GM18511 (cell line): Measurements from ENCODE around the gene DDX39A.
"Not testable (repeated sequence)": the region's sequence is repeated elsewhere in the genome, so short reads cannot be mapped to it uniquely, and the experiment has no call there.

ENCODE experiments used
- ATAC-seq: cut with Tn5 transposase; IDR thresholded peaks from one replicate; pipeline ENCODE4 v1.9.1; 2021; ENCODE audit warnings: mild to moderate bottlenecking, moderate library complexity; ENCODE audit not compliant: unreplicated experiment

DDX39A gene

GRCh38 chr19:14367016-14367415 lies 52.1 kb downstream of the DDX39A start:
- no peak for ATAC-seq

- peak; percentile 47 for ATAC-seq
These were observed 52.6 kb downstream of the DDX39A start for GRCh38 chr19:14366529-14366928.

- not testable (repeated sequence) for ATAC-seq
These were observed 55.1 kb downstream of the DDX39A start for GRCh38 chr19:14364098-14364443.

DNA sequence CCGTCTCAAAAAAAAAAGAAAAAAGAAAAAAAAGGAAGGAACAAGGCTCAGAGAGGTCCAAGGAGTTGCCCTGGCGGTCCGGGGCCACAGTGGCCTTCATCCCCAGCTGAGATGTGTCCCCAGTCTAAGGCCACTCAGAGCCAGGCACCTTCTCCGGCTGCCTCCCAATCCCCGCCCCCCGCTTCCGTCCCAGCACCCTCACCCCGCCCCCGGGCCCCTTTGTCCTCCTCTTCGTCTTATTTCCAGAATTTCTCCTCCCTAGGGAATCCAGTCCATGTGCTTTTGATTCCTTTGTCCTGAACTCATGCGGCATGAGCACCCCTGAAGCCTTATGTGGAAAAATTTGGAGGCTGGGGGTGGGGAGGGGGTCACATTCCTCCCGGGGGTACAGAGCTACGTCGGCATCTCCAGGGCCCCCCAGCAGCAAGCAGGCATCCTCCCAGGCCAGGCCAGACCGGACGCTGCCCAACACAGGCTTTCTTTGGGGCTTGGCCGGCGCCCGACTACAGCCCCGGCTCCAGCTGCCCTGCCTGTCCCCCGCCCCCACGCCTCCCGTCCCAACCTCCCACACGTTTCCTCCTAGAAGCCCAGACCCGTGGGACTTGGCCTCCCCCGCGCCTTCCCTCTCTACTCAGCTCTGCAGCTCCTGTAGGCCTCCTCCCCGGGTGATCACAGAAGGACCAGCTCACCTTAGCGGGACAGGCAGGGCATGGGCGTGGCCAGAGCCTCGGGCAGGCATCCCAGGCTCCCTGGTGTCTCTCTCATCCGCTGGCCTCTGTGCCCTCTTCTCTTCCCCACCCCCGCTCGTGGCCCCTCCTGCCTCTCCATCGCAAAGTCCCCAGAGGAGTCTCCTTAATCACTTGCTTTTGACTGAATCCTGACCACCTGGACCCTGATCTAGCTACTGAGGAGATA lies 55.7 kb downstream of the DDX39A start:
- ATAC-seq, result no peak

- no peak for ATAC-seq
These were observed 57.3 kb downstream of the DDX39A start for GRCh38 chr19:14361824-14362223.
